IPS-15b (cell line): ENCODE results near the gene NTN3.
A peak's percentile ranks its signal among the peaks of the same experiment; 100 is the strongest.

Experiments
- H3K27me3 ChIP-seq: one replicate; pipeline ENCODE4 v1.6.1; 2013; ENCODE audit warnings: low read length; ENCODE audit not compliant: control insufficient read depth, insufficient read depth
- H3K36me3 ChIP-seq: one replicate; pipeline ENCODE4 v1.6.1; 2013; ENCODE audit warnings: low read length; ENCODE audit not compliant: control insufficient read depth, insufficient read depth
- H3K4me1 ChIP-seq: one replicate; pipeline ENCODE4 v1.6.1; 2013; ENCODE audit warnings: mild to moderate bottlenecking, low read length; ENCODE audit not compliant: control insufficient read depth, insufficient read depth
- H3K4me3 ChIP-seq: one replicate; pipeline ENCODE4 v1.5.1; 2013; ENCODE audit warnings: low read depth, low read length
- H3K9ac ChIP-seq: one replicate; pipeline ENCODE4 v1.6.1; 2013; ENCODE audit warnings: low read depth, mild to moderate bottlenecking, low read length
- H3K9me3 ChIP-seq: one replicate; pipeline ENCODE4 v1.6.1; 2013; ENCODE audit warnings: mild to moderate bottlenecking, low read length; ENCODE audit not compliant: control insufficient read depth, insufficient read depth

NTN3 gene

DNA sequence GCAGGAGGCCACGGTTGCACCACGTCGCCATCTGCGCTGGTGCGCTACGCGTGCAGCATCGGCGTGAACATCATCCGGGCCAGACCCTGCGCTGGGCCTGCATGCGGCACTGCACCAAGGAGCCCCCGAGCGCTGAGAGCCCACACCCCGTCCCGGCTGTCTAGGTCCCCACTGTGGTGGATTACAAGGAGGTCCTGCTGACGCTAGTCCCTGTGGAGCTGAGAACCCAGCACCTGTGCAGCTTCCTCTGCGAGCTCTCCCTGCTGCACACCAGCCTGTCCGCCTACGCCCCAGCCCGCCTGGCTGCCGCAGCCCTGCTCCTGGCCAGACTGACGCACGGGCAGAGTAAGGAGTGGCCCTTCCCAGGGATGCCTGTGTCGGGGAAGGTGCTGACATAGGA is 22.0 kb upstream of the NTN3 start:
- Histone ChIP-seq H3K4me1 (no peaks in the 10 kb centered on the region), H3K9ac (no peak overlapping the region), H3K4me3 (no peak overlapping the region), H3K36me3 (peaks cover 80% of the 10 kb centered on the region), H3K27me3 (no peaks in the 10 kb centered on the region), H3K9me3 (no peaks in the 10 kb centered on the region)

- Histone ChIP-seq H3K9ac (no peak overlapping the region), H3K27me3 (no peaks in the 10 kb centered on the region), H3K36me3 (peaks cover 76% of the 10 kb centered on the region), H3K9me3 (no peaks in the 10 kb centered on the region), H3K4me3 (no peak overlapping the region), H3K4me1 (no peaks in the 10 kb centered on the region)
Observed at GRCh38 chr16:2450535-2450934, 20.6 kb upstream of the NTN3 start.

DNA sequence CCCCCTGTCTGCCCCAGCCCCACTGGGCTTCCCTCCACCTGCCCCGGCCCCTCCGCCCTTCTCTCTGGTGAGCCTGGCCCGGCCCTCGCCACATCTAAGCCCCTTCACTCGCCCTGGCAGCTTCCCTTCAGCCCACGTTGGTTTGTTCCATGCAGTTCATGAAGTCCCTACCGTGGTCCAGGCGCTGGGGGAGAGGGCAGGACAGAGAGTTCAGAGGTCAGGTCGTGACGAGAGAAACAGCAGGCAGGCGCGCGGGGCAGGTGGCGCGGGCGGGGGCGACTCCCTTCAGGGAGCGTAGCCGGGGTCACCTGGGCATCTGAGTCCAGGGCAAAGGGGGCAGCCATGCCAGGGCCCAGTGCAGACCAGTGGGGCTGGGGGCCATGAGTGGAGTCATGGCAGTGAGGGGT is 20.1 kb upstream of the NTN3 start:
- H3K36me3 ChIP-seq = peaks cover 75% of the 10 kb centered on the region
- H3K4me3 ChIP-seq = no peak overlapping the region
- H3K27me3 ChIP-seq = no peaks in the 10 kb centered on the region
- H3K9ac ChIP-seq = no peak overlapping the region
- H3K4me1 ChIP-seq = no peaks in the 10 kb centered on the region
- no peaks in the 10 kb centered on the region for H3K9me3 ChIP-seq

GRCh38 chr16:2451851-2452320 is 19.2 kb upstream of the NTN3 start:
- no peaks in the 10 kb centered on the region for H3K4me1 ChIP-seq
- no peaks in the 10 kb centered on the region for H3K27me3 ChIP-seq
- H3K36me3 ChIP-seq = peaks cover 71% of the 10 kb centered on the region
- no peak overlapping the region for H3K9ac ChIP-seq
- H3K4me3 ChIP-seq = no peak overlapping the region
- no peaks in the 10 kb centered on the region for H3K9me3 ChIP-seq

GRCh38 chr16:2452650-2453049 is 18.4 kb upstream of the NTN3 start:
- H3K9me3 ChIP-seq = no peaks in the 10 kb centered on the region
- no peaks in the 10 kb centered on the region for H3K27me3 ChIP-seq
- no peak overlapping the region for H3K9ac ChIP-seq
- H3K4me1 ChIP-seq = no peaks in the 10 kb centered on the region
- H3K4me3 ChIP-seq = no peak overlapping the region
- peaks cover 73% of the 10 kb centered on the region for H3K36me3 ChIP-seq

DNA sequence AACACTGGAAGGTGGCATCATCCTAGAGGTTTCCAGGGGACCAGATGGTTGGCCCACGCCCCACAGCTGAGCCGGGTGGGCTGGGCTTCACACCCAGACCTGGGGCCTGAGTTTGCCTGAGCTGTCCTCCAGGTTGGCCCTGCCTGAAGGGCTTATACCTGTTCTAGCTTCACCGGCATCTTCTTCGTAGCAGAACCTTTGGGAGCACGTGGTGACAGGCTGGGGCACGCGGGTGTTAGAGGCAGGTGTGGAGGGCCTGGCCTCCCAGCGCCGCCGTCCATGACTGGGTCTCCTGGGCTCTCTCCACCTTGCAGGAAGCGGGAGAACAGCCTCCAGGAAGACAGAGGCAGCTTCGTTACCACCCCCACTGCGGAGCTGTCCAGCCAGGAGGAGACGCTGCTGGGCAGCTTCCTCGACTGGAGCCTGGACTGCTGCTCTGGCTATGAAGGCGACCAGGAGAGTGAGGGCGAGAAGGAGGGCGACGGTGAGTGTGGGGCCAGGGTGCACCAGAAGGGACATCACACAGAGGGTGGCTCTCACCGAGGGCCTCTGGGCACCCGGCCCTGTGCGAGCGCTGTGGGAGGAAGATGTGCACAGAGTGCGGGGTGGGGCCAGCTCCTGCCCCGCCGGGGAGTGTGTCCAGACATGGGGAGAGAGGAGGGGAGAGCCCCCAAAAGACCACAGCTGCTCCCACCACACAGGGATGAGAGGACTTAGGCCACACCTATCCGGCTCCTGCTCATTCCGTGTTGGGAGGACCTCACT is 15.8 kb upstream of the NTN3 start:
- Histone ChIP-seq H3K36me3 (peaks cover 56% of the 10 kb centered on the region), H3K4me1 (no peaks in the 10 kb centered on the region), H3K9ac (no peak overlapping the region)

GRCh38 chr16:2456551-2457153 is 14.4 kb upstream of the NTN3 start:
- Histone ChIP-seq H3K4me3 (no peak overlapping the region), H3K36me3 (peaks cover 58% of the 10 kb centered on the region), H3K27me3 (no peaks in the 10 kb centered on the region), H3K4me1 (peaks cover 2% of the 10 kb centered on the region), H3K9me3 (no peaks in the 10 kb centered on the region), H3K9ac (no peak overlapping the region)

More for the DNA sequence above, 15.8 kb upstream of the NTN3 start:
- no peaks in the 10 kb centered on the region for H3K27me3 ChIP-seq
- no peak overlapping the region for H3K4me3 ChIP-seq
- no peaks in the 10 kb centered on the region for H3K9me3 ChIP-seq

- Histone ChIP-seq H3K36me3 (peaks cover 57% of the 10 kb centered on the region), H3K4me1 (peaks cover 2% of the 10 kb centered on the region), H3K9me3 (no peaks in the 10 kb centered on the region), H3K27me3 (no peaks in the 10 kb centered on the region), H3K4me3 (no peak overlapping the region), H3K9ac (no peak overlapping the region)
Observed at GRCh38 chr16:2457267-2457666, 13.8 kb upstream of the NTN3 start.

DNA sequence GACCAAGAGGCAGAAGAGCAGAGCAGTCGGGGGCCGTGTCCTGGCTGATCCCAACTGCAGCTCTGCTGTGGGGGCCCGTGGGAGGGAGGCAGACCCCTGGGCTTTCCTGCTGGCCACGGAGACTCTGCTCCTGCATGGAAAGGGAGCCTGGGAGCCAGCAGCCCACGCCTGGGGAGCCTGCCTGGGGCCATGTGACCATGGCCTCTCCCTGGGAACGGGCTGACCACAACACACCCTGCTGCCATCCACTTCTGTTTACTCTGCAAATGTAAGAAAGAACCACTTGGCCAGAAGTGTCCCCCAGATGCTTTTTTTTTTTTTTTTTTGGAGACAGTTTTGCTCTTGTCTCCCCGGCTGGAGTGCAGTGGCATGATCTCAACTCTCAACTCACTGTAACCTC is 13.2 kb upstream of the NTN3 start:
- Histone ChIP-seq H3K9me3 (no peaks in the 10 kb centered on the region), H3K9ac (no peak overlapping the region), H3K36me3 (peaks cover 56% of the 10 kb centered on the region), H3K4me1 (peaks cover 2% of the 10 kb centered on the region), H3K4me3 (no peak overlapping the region), H3K27me3 (no peaks in the 10 kb centered on the region)

- Histone ChIP-seq H3K4me3 (peak overlapping the region; percentile 81), H3K9me3 (no peaks in the 10 kb centered on the region), H3K4me1 (peaks cover 2% of the 10 kb centered on the region), H3K36me3 (peaks cover 49% of the 10 kb centered on the region), H3K27me3 (no peaks in the 10 kb centered on the region), H3K9ac (peak overlapping the region; percentile 56)
Observed at GRCh38 chr16:2458887-2459646, 12.0 kb upstream of the NTN3 start.

- peaks cover 2% of the 10 kb centered on the region for H3K4me1 ChIP-seq
- peaks cover 45% of the 10 kb centered on the region for H3K36me3 ChIP-seq
Observed at GRCh38 chr16:2459647-2460390, 11.3 kb upstream of the NTN3 start, which contains the start of gene TEDC2. Gene TEDC2, plus strand, starts transcription at chr16:2460109. Its CDS starts 36 bp downstream, at chr16:2460145.

More at GRCh38 chr16:2459647-2460390, 11.3 kb upstream of the NTN3 start, which contains the start of gene TEDC2:
- Histone ChIP-seq H3K9ac (peak within 1 kb of the TSS; percentile 83), H3K27me3 (no peaks in the 10 kb centered on the region), H3K4me3 (peak within 1 kb of the TSS; percentile 81), H3K9me3 (no peaks in the 10 kb centered on the region)
